A673 (cell line): ENCODE data around the gene FBXO41. TPM values are rescaled to one million over a fixed set of nuclear protein-coding genes. Genes with fewer than 3 reads are reported as not detected.
A peak's percentile ranks its signal among the peaks of the same experiment; 100 is the strongest.

ENCODE experiments used
- BruUV-seq: library from RNA; stranded (reverse); fragments of 400-500 nt; replicated peaks from 2 replicates; lab custom pipeline; 2021; lab: Mats Ljungman, UMichigan
- CTCF ChIA-PET: fragments of 300-600 bp; sonication (Branson Sonifier 250); formaldehyde crosslinking; loops from one replicate; lab custom pipeline; 2022; ENCODE audit warnings: antibody characterized with exemption; lab: Charles Lee
- POLR2A ChIA-PET: fragments of 300-600 bp; sonication (Branson Sonifier 250); formaldehyde crosslinking; loops from one replicate; lab custom pipeline; 2022; ENCODE audit warnings: antibody characterized with exemption; ENCODE audit not compliant: low non-redundant PET; lab: Charles Lee
- DNase-seq: peaks from one replicate; pipeline ENCODE4 v3.0.0-alpha.2; 2015; ENCODE audit warnings: low spot score
- H3K27ac ChIP-seq: fragments of 200-600 bp; sonication (generic); 2 replicates; pipeline ENCODE4 v1.5.1; 2016; ENCODE audit warnings: mixed run types, low read depth, mild to moderate bottlenecking, mixed read lengths, antibody characterized with exemption, low read length; ENCODE audit not compliant: poor library complexity, severe bottlenecking
- H3K27me3 ChIP-seq: fragments of 200-600 bp; sonication (generic); replicated peaks from 2 replicates; pipeline ENCODE4 v1.6.1; 2017; ENCODE audit warnings: mixed run types, low read depth, mild to moderate bottlenecking, mixed read lengths, antibody characterized with exemption, low read length; ENCODE audit not compliant: insufficient read depth, poor library complexity
- H3K36me3 ChIP-seq: fragments of 200-600 bp; sonication (generic); 2 replicates; pipeline ENCODE4 v1.6.1; 2016; ENCODE audit warnings: mixed run types, mild to moderate bottlenecking, mixed read lengths, antibody characterized with exemption, low read length; ENCODE audit not compliant: insufficient read depth, poor library complexity, severe bottlenecking
- H3K4me1 ChIP-seq: fragments of 200-600 bp; sonication (generic); 2 replicates; pipeline ENCODE4 v1.6.1; 2017; ENCODE audit warnings: mixed run types, mild to moderate bottlenecking, mixed read lengths, antibody characterized with exemption, low read length; ENCODE audit not compliant: insufficient read depth, poor library complexity, severe bottlenecking
- H3K4me3 ChIP-seq: fragments of 200-600 bp; sonication (generic); 2 replicates; pipeline ENCODE4 v1.5.1; 2016; ENCODE audit warnings: low read depth, mixed run types, mild to moderate bottlenecking, mixed read lengths, low read length; ENCODE audit not compliant: poor library complexity, severe bottlenecking
- H3K9me3 ChIP-seq: fragments of 200-600 bp; sonication (generic); 2 replicates; pipeline ENCODE4 v1.6.1; 2016; ENCODE audit warnings: mixed run types, low read depth, mild to moderate bottlenecking, mixed read lengths, antibody characterized with exemption, low read length; ENCODE audit not compliant: poor library complexity, severe bottlenecking
- CTCF ChIP-seq: fragments of 300-800, 200-600 bp; sonication (generic); conservative IDR thresholded peaks from 2 replicates; pipeline ENCODE4 v1.5.1; 2017; ENCODE audit warnings: low read depth, mild to moderate bottlenecking, antibody characterized with exemption, low read length, moderate library complexity, mixed read lengths
- EZH2 ChIP-seq: fragments of 200-600 bp; sonication (generic); IDR thresholded peaks from 2 replicates; pipeline ENCODE4 v1.6.1; 2017; ENCODE audit warnings: borderline replicate concordance, low read depth, mild to moderate bottlenecking, mixed read lengths, antibody characterized with exemption, low read length; ENCODE audit not compliant: poor library complexity, severe bottlenecking
- intact Hi-C: fragments of 100-400 bp; cut with micrococcal nuclease; formaldehyde crosslinking; loops from one replicate; pipeline ENCODE4 v1.10.0; 2022; ENCODE audit not compliant: unreplicated experiment
- total RNA-seq: library from RNA; stranded (reverse); gene quantifications from 2 replicates; pipeline ENCODE4 v1.2.3, GENCODE V29; 2021

The FBXO41 gene
- total RNA-seq, 1 experiment from 2014 or later = 8.6 TPM

GRCh38 chr2:73237168-73237567 is 47.1 kb downstream of the FBXO41 start:
- TF ChIP-seq CTCF = no peak
- TF ChIP-seq EZH2 = no peak
- BruUV-seq = no TSS peak
- H3K27me3 ChIP-seq = no peaks in the 10 kb centered on the region
- POLR2A ChIA-PET = no interaction called here
- H3K4me3 ChIP-seq = no peak overlapping the region
- intact Hi-C loops = no loop called here
- peaks cover 12% of the 10 kb centered on the region for H3K4me1 ChIP-seq
- CTCF ChIA-PET = no interaction called here
- H3K36me3 ChIP-seq = peaks cover 49% of the 10 kb centered on the region
- peak overlapping the region; percentile 26 for H3K27ac ChIP-seq
- no peaks in the 10 kb centered on the region for H3K9me3 ChIP-seq
- DNase-seq = no peak

- TF ChIP-seq CTCF (no peak), EZH2 (no peak)
- POLR2A ChIA-PET = no interaction called here
These were observed 48.8 kb downstream of the FBXO41 start for GRCh38 chr2:73235315-73236028.

GRCh38 chr2:73233932-73234832 is 50.1 kb downstream of the FBXO41 start, which contains the start of gene CCT7:
Gene CCT7, plus strand, starts transcription at chr2:73234308. Its CDS starts 71 bp downstream, at chr2:73234379.
- H3K36me3 ChIP-seq = peaks cover 20% of the 10 kb centered on the region
- ChIA-PET CTCF (interaction anchor here (0.6 kb wide), 1 partner anchor 231 kb away, joined by 6 read pairs; no protein-coding TSS in a partner anchor), POLR2A (no interaction called here)
- TF ChIP-seq CTCF = no peak
- no peak for TF ChIP-seq EZH2
- peak; percentile 97 for DNase-seq
- H3K4me1 ChIP-seq = peaks cover 12% of the 10 kb centered on the region
- intact Hi-C loops = no loop called here
- BruUV-seq = TSS peak; percentile 68
- H3K4me3 ChIP-seq = peak within 1 kb of the TSS; percentile 75
- H3K27me3 ChIP-seq = no peaks in the 10 kb centered on the region
- H3K9me3 ChIP-seq = no peaks in the 10 kb centered on the region
- peak within 1 kb of the TSS; percentile 93 for H3K27ac ChIP-seq

More at GRCh38 chr2:73235315-73236028, 48.8 kb downstream of the FBXO41 start:
- Histone ChIP-seq H3K4me1 (peaks cover 12% of the 10 kb centered on the region), H3K4me3 (peak overlapping the region; percentile 75), H3K27ac (peak overlapping the region; percentile 93), H3K36me3 (peaks cover 32% of the 10 kb centered on the region), H3K27me3 (no peaks in the 10 kb centered on the region), H3K9me3 (no peaks in the 10 kb centered on the region)
- no TSS peak for BruUV-seq
- DNase-seq = no peak
- intact Hi-C loops = no loop called here
- CTCF ChIA-PET = interaction anchor here (0.7 kb wide), 1 partner anchor 1430 kb away, joined by 3 read pairs; no protein-coding TSS in a partner anchor
